GM12875 (cell line): ENCODE data around the gene B4GALNT4.

Experiments
- H3K4me3 ChIP-seq: one replicate; pipeline ENCODE4 v1.5.1; 2011; ENCODE audit warnings: low read depth, low read length, control low read depth
- CTCF ChIP-seq: IDR thresholded peaks from 2 replicates; pipeline ENCODE4 v1.5.1; 2011; ENCODE audit warnings: low read depth, mild to moderate bottlenecking, control low read depth, inconsistent platforms, low read length, moderate library complexity, borderline replicate concordance; ENCODE audit not compliant: insufficient read depth

Gene B4GALNT4

GRCh38 chr11:371051-371450 lies 1.8 kb downstream of the B4GALNT4 start:
- TF ChIP-seq CTCF: no peak

GRCh38 chr11:371716-372590 lies 2.7 kb downstream of the B4GALNT4 start:
- H3K4me3 ChIP-seq: no peak overlapping the region
- no peak for TF ChIP-seq CTCF

More at GRCh38 chr11:371051-371450, 1.8 kb downstream of the B4GALNT4 start:
- no peak overlapping the region for H3K4me3 ChIP-seq

- no peak overlapping the region for H3K4me3 ChIP-seq
- no peak for TF ChIP-seq CTCF
Measured at GRCh38 chr11:372809-373715, 3.8 kb downstream of the B4GALNT4 start.

GRCh38 chr11:373716-374551 lies 4.6 kb downstream of the B4GALNT4 start:
- no peak overlapping the region for H3K4me3 ChIP-seq
- TF ChIP-seq CTCF: no peak

GRCh38 chr11:375065-376025 lies 6.0 kb downstream of the B4GALNT4 start:
- TF ChIP-seq CTCF: no peak
- no peak overlapping the region for H3K4me3 ChIP-seq

- no peak for TF ChIP-seq CTCF
- no peak overlapping the region for H3K4me3 ChIP-seq
Measured at GRCh38 chr11:376531-377173, 7.4 kb downstream of the B4GALNT4 start.
